Endothelial cell of umbilical vein (primary cell): ENCODE results near the gene SLFN11. TPM values are rescaled to one million over a fixed set of nuclear protein-coding genes. Genes with fewer than 3 reads are reported as not detected.

Source experiments
- BruUV-seq: library from RNA; stranded (reverse); fragments of 400-500 nt; replicated peaks from 2 replicates; lab custom pipeline; 2021; lab: Mats Ljungman, UMichigan
- CTCF ChIA-PET: fragments of 300-600, 350-600 bp; sonication (Branson Sonifier 250); formaldehyde crosslinking; loops from one replicate; lab custom pipeline; 2021; ENCODE audit warnings: antibody characterized with exemption, inconsistent platforms; lab: Charles Lee
- POLR2A ChIA-PET: fragments of 300-600, 350-600 bp; sonication (Branson Sonifier 250); formaldehyde crosslinking; loops from one replicate; lab custom pipeline; 2021; ENCODE audit warnings: antibody characterized with exemption, inconsistent platforms; lab: Charles Lee
- DNase-seq: peaks from one replicate; pipeline ENCODE4 v3.0.0-alpha.2; 2011; ENCODE audit warnings: low read depth, low spot score
- FAIRE-seq: peaks from 2 replicates; lab custom pipeline; 2011; peaks lifted over from hg19 to GRCh38; lab: Jason Lieb, UNC
- H2AFZ ChIP-seq: 2 replicates; pipeline ENCODE4 v1.6.0; 2012; ENCODE audit warnings: low read depth, low read length, control low read depth, inconsistent platforms
- H3K27ac ChIP-seq: 2 replicates; pipeline ENCODE4 v1.5.1; 2011; ENCODE audit warnings: low read depth, mild to moderate bottlenecking, control low read depth, low read length, moderate library complexity; ENCODE audit not compliant: insufficient read depth
- H3K27me3 ChIP-seq, 2 experiments: 2 replicates each; pipeline versions ENCODE4 v1.6.0 to v1.6.1; 2011; ENCODE audit warnings: low read length in 2 of 2, mixed read lengths in 1 of 2; ENCODE audit not compliant: control insufficient read depth in 2 of 2, insufficient read depth in 2 of 2
- H3K36me3 ChIP-seq, 2 experiments: 2 replicates in 1 of 2; 3 replicates in 1 of 2; pipeline ENCODE4 v1.5.1; 2011; ENCODE audit warnings: low read length in 2 of 2, mild to moderate bottlenecking in 1 of 2, moderate library complexity in 1 of 2; ENCODE audit not compliant: control insufficient read depth in 2 of 2, insufficient read depth in 2 of 2; ENCODE audit errors: extremely low read depth in 1 of 2
- H3K4me1 ChIP-seq: 3 replicates; pipeline ENCODE4 v1.5.1; 2011; ENCODE audit warnings: mild to moderate bottlenecking, low read length; ENCODE audit not compliant: control insufficient read depth, insufficient read depth; ENCODE audit errors: extremely low read depth
- H3K4me2 ChIP-seq: 2 replicates; pipeline ENCODE4 v1.6.1; 2011; ENCODE audit warnings: low read length, control low read depth, mixed read lengths; ENCODE audit not compliant: insufficient read depth
- H3K4me3 ChIP-seq, 3 experiments: fragments of 200-600 bp in 1 of 3; sonication (generic), shearing (Covaris generic) in 1 of 3; replicated peaks in 1 of 3; 2 replicates each; pipeline ENCODE4 v1.5.1; 2011 to 2016; ENCODE audit warnings: control low read depth in 3 of 3, low read length in 3 of 3, mild to moderate bottlenecking in 2 of 3, inconsistent platforms in 1 of 3, low read depth in 1 of 3, moderate library complexity in 1 of 3; ENCODE audit not compliant: insufficient read depth in 1 of 3
- H3K79me2 ChIP-seq: 2 replicates; pipeline ENCODE4 v1.6.0; 2012; ENCODE audit warnings: low read length, inconsistent platforms; ENCODE audit not compliant: control insufficient read depth, insufficient read depth
- H3K9ac ChIP-seq: replicated peaks from 2 replicates; pipeline ENCODE3; 2011; ENCODE audit warnings: low read length, control low read depth; ENCODE audit not compliant: insufficient read depth; ENCODE audit errors: extremely low read depth
- H3K9me1 ChIP-seq: replicated peaks from 3 replicates; pipeline ENCODE4 v1.6.0; 2011; ENCODE audit warnings: mild to moderate bottlenecking, low read length; ENCODE audit not compliant: control insufficient read depth, insufficient read depth; ENCODE audit errors: extremely low read depth
- H3K9me3 ChIP-seq: replicated peaks from 2 replicates; pipeline ENCODE4 v1.5.1; 2012; ENCODE audit warnings: low read length, inconsistent platforms; ENCODE audit not compliant: control insufficient read depth, insufficient read depth
- H4K20me1 ChIP-seq: replicated peaks from 2 replicates; pipeline ENCODE3; 2011; ENCODE audit warnings: mild to moderate bottlenecking, low read length; ENCODE audit not compliant: control insufficient read depth, insufficient read depth; ENCODE audit errors: extremely low read depth
- EZH2 ChIP-seq: IDR thresholded peaks from 2 replicates; pipeline ENCODE4 v1.6.1; 2012; ENCODE audit warnings: borderline replicate concordance, low read depth, mild to moderate bottlenecking, moderate library complexity, low read length, inconsistent platforms; ENCODE audit not compliant: severe bottlenecking
- FOS ChIP-seq: IDR thresholded peaks from 2 replicates; pipeline ENCODE4 v1.6.1; 2011; ENCODE audit warnings: mild to moderate bottlenecking, low read length, moderate library complexity, borderline replicate concordance; ENCODE audit not compliant: insufficient read depth
- GATA2 ChIP-seq: IDR thresholded peaks from 2 replicates; pipeline ENCODE4 v1.7.0; 2011; ENCODE audit warnings: low read depth, mild to moderate bottlenecking, moderate library complexity, mixed read lengths, low read length; ENCODE audit not compliant: insufficient read length, insufficient read depth
- JUN ChIP-seq: IDR thresholded peaks from 2 replicates; pipeline ENCODE4 v1.6.1; 2011; ENCODE audit warnings: borderline replicate concordance, low read depth; ENCODE audit not compliant: insufficient read length, insufficient read depth
- MAX ChIP-seq: IDR thresholded peaks from 2 replicates; pipeline ENCODE4 v1.6.1; 2011; ENCODE audit not compliant: insufficient read depth, insufficient read length
- MYC ChIP-seq: IDR thresholded peaks from one replicate; pipeline ENCODE4 v1.6.1; 2011; ENCODE audit warnings: mild to moderate bottlenecking, low read depth, low read length
- POLR2A ChIP-seq: IDR thresholded peaks from 2 replicates; pipeline ENCODE4 v1.6.1; 2012; ENCODE audit warnings: low read depth, mild to moderate bottlenecking, control low read depth, low read length
- POLR2AphosphoS5 ChIP-seq: IDR thresholded peaks from 2 replicates; pipeline ENCODE4 v1.6.1; 2012; ENCODE audit warnings: low read depth, mild to moderate bottlenecking, control low read depth, low read length, moderate library complexity; ENCODE audit not compliant: insufficient read depth
- dilution Hi-C: fragments of 300-500 bp; cut with MboI; formaldehyde crosslinking; loops from one replicate; pipeline ENCODE4 v1.15.0; 2019; ENCODE audit warnings: low sequenced_read_pairs; ENCODE audit not compliant: extremely low pct_ligation_motif_present
- intact Hi-C: fragments of 100-400 bp; cut with micrococcal nuclease; formaldehyde crosslinking; loops from one replicate; pipeline ENCODE4 v1.10.0; 2022
- polyA plus RNA-seq, 4 experiments: library from polyadenylated mRNA; depleted of rRNA in 3 of 4; stranded (reverse) in 3 of 4; unstranded in 1 of 4; fragments of >200 nt; gene quantifications; 2 replicates each; pipeline versions ENCODE4 v1.2.1 to v1.2.3, GENCODE V29; 2011 to 2012; ENCODE audit warnings: missing spikeins in 1 of 4
- total RNA-seq: library from RNA; stranded (reverse); gene quantifications from 2 replicates; pipeline ENCODE4 v1.2.3, GENCODE V29; 2021
- TF ChIP-seq, protein P1 (sequence below), 2 donors: IDR thresholded peaks; 1 replicate in 1 of 2; 2 replicates in 1 of 2; pipeline ENCODE4 v1.5.1; 2011; ENCODE audit warnings: low read length in 2 of 2, mild to moderate bottlenecking in 2 of 2, moderate library complexity in 2 of 2, control low read depth in 1 of 2, inconsistent platforms in 1 of 2, low read depth in 1 of 2; ENCODE audit not compliant: insufficient read depth in 1 of 2; ENCODE audit errors: extremely low read depth in 1 of 2

The SLFN11 gene
- total and polyA plus RNA-seq, 2 donors (not counting 3 experiments of a cell fraction or from before 2014, with no cell fraction given), result 37.0 to 110 TPM

DNA sequence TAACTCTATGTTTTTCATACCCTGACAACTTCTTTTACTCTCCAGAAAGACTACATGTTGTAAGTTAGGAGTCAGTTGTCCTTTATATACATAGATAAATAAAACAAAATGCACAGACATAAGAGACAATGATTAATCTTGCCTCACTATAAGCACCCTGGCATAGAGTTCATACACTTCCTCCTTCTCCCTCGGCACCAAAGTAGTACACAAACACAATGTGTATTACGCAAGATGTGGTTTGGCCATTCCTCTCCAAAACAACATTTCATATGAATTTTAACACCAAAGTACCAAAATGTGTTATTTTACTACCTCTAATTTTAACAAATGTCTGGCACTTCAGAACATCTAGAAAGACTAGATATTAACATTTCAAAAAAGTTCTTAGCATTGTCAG, 17.2 kb upstream of the SLFN11 start:
- dilution Hi-C loops (no loop called here), intact Hi-C loops (no loop called here)
- ChIA-PET CTCF (no interaction called here), POLR2A (no interaction called here)
- Histone ChIP-seq H3K9ac (no peak overlapping the region), H3K79me2 (no peaks in the 10 kb centered on the region), H3K27ac (no peak overlapping the region), H3K9me1 (no peaks in the 10 kb centered on the region), H3K36me3 (no peaks in the 10 kb centered on the region), H3K4me2 (no peak overlapping the region), H3K27me3 (peaks cover 5 to 8% of the 10 kb centered on the region in 2 experiments), H2AFZ (no peak overlapping the region), H3K9me3 (no peaks in the 10 kb centered on the region), H4K20me1 (no peaks in the 10 kb centered on the region), H3K4me1 (no peaks in the 10 kb centered on the region), H3K4me3 (no peak overlapping the region)
- no TSS peak for BruUV-seq
- no peak for FAIRE-seq
- no peak for TF ChIP-seq JUN
- DNase-seq, result no peak

GRCh38 chr17:35390156-35390555, 16.7 kb upstream of the SLFN11 start:
- Histone ChIP-seq H2AFZ (no peak overlapping the region), H3K9me3 (no peaks in the 10 kb centered on the region), H3K79me2 (no peaks in the 10 kb centered on the region), H3K4me3 (no peak overlapping the region), H3K9me1 (no peaks in the 10 kb centered on the region), H4K20me1 (no peaks in the 10 kb centered on the region), H3K27me3 (peaks cover 5 to 8% of the 10 kb centered on the region in 2 experiments), H3K4me2 (no peak overlapping the region), H3K9ac (no peak overlapping the region), H3K36me3 (no peaks in the 10 kb centered on the region), H3K4me1 (no peaks in the 10 kb centered on the region), H3K27ac (no peak overlapping the region)
- intact Hi-C loops, result no loop called here
- FAIRE-seq (no peak), DNase-seq (no peak)
- dilution Hi-C loops, result no loop called here
- ChIA-PET CTCF (interaction anchor here (1.5 kb wide), 1 partner anchor 14 kb away, joined by 3 read pairs; no protein-coding TSS in a partner anchor), POLR2A (no interaction called here)
- TF ChIP-seq POLR2A (no peak), MYC (no peak), GATA2 (no peak), POLR2AphosphoS5 (no peak), EZH2 (no peak), MAX (no peak), JUN (no peak), FOS (no peak)
- TF ChIP-seq, protein P1, sequence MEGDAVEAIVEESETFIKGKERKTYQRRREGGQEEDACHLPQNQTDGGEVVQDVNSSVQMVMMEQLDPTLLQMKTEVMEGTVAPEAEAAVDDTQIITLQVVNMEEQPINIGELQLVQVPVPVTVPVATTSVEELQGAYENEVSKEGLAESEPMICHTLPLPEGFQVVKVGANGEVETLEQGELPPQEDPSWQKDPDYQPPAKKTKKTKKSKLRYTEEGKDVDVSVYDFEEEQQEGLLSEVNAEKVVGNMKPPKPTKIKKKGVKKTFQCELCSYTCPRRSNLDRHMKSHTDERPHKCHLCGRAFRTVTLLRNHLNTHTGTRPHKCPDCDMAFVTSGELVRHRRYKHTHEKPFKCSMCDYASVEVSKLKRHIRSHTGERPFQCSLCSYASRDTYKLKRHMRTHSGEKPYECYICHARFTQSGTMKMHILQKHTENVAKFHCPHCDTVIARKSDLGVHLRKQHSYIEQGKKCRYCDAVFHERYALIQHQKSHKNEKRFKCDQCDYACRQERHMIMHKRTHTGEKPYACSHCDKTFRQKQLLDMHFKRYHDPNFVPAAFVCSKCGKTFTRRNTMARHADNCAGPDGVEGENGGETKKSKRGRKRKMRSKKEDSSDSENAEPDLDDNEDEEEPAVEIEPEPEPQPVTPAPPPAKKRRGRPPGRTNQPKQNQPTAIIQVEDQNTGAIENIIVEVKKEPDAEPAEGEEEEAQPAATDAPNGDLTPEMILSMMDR (IDR thresholded peaks at IDR 0.05; ENCODE audit: extremely low read depth in 1 of 2, insufficient read depth in 1 of 2, low read depth in 1 of 2, low read length in 2 of 2), result no peak
- no TSS peak for BruUV-seq
